IPS-15b (cell line): ENCODE measurements around the gene SLC43A2.
A peak's percentile ranks its signal among the peaks of the same experiment; 100 is the strongest.

Source experiments
- H3K27me3 ChIP-seq: one replicate; pipeline ENCODE4 v1.6.1; 2013; ENCODE audit warnings: low read length; ENCODE audit not compliant: control insufficient read depth, insufficient read depth
- H3K36me3 ChIP-seq: one replicate; pipeline ENCODE4 v1.6.1; 2013; ENCODE audit warnings: low read length; ENCODE audit not compliant: control insufficient read depth, insufficient read depth
- H3K4me1 ChIP-seq: one replicate; pipeline ENCODE4 v1.6.1; 2013; ENCODE audit warnings: mild to moderate bottlenecking, low read length; ENCODE audit not compliant: control insufficient read depth, insufficient read depth
- H3K4me3 ChIP-seq: one replicate; pipeline ENCODE4 v1.5.1; 2013; ENCODE audit warnings: low read depth, low read length
- H3K9ac ChIP-seq: one replicate; pipeline ENCODE4 v1.6.1; 2013; ENCODE audit warnings: low read depth, mild to moderate bottlenecking, low read length
- H3K9me3 ChIP-seq: one replicate; pipeline ENCODE4 v1.6.1; 2013; ENCODE audit warnings: mild to moderate bottlenecking, low read length; ENCODE audit not compliant: control insufficient read depth, insufficient read depth

Gene SLC43A2

GRCh38 chr17:1562176-1562643, 66.4 kb downstream of the SLC43A2 start:
- H3K9ac ChIP-seq: peak overlapping the region; percentile 60
- no peaks in the 10 kb centered on the region for H3K9me3 ChIP-seq
- peak overlapping the region; percentile 79 for H3K4me3 ChIP-seq
- peaks cover 4% of the 10 kb centered on the region for H3K27me3 ChIP-seq
- peaks cover under 1% of the 10 kb centered on the region for H3K36me3 ChIP-seq
- peaks cover 3% of the 10 kb centered on the region for H3K4me1 ChIP-seq

DNA sequence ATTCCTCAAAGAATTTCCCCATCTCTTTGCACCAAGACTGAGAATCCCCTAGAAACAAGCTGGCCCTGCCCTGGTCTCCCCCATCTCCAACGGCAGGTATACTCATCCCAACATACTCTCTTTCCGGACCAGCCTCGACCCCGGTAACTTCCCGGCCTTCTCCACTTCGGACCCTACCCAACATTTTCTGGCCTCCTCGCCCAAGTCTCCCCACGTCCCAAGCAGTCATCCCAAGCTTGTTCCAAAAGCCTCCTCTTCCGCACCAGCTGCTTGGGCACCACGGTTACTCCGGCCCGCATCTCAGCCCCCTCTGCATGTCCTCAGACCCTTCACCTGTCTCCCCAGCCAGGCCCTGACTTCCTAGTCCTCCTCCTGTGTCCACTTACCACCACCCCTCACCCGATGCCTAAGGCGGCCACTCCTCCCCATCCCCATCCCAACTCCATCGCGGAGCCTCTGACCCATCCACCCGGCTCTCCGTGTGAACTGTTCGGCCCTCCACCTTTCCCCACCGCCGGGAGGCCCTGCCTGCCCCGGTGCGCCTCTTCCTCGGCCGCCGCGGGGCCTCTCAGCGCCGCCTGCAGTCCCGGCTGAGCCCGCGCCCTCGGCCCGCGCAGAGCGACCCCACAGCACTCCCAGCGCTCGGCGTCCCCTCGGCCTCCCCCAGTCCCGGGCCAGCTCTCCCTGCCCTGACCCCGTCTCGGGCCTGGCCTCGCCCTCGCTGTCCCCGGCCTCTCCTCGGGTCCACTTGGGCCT, 67.0 kb downstream of the SLC43A2 start:
- peaks cover 3% of the 10 kb centered on the region for H3K4me1 ChIP-seq
- peak overlapping the region; percentile 79 for H3K4me3 ChIP-seq

GRCh38 chr17:1560858-1561355, 67.7 kb downstream of the SLC43A2 start:
- H3K4me1 ChIP-seq: peaks cover 3% of the 10 kb centered on the region

More for the DNA sequence above, 67.0 kb downstream of the SLC43A2 start:
- H3K27me3 ChIP-seq: peaks cover 4% of the 10 kb centered on the region
- peaks cover 2% of the 10 kb centered on the region for H3K36me3 ChIP-seq
- H3K9ac ChIP-seq: peak overlapping the region; percentile 60
- no peaks in the 10 kb centered on the region for H3K9me3 ChIP-seq

GRCh38 chr17:1560101-1560857, 68.4 kb downstream of the SLC43A2 start:
- H3K4me1 ChIP-seq: peaks cover 3% of the 10 kb centered on the region
- peaks cover 2% of the 10 kb centered on the region for H3K36me3 ChIP-seq
- H3K9ac ChIP-seq: no peak overlapping the region
- no peaks in the 10 kb centered on the region for H3K9me3 ChIP-seq
- H3K4me3 ChIP-seq: no peak overlapping the region
- H3K27me3 ChIP-seq: peaks cover 4% of the 10 kb centered on the region

More at GRCh38 chr17:1560858-1561355, 67.7 kb downstream of the SLC43A2 start:
- peak overlapping the region; percentile 79 for H3K4me3 ChIP-seq
- no peaks in the 10 kb centered on the region for H3K9me3 ChIP-seq
- peaks cover 4% of the 10 kb centered on the region for H3K27me3 ChIP-seq
- peak overlapping the region; percentile 54 for H3K9ac ChIP-seq
- peaks cover 2% of the 10 kb centered on the region for H3K36me3 ChIP-seq

DNA sequence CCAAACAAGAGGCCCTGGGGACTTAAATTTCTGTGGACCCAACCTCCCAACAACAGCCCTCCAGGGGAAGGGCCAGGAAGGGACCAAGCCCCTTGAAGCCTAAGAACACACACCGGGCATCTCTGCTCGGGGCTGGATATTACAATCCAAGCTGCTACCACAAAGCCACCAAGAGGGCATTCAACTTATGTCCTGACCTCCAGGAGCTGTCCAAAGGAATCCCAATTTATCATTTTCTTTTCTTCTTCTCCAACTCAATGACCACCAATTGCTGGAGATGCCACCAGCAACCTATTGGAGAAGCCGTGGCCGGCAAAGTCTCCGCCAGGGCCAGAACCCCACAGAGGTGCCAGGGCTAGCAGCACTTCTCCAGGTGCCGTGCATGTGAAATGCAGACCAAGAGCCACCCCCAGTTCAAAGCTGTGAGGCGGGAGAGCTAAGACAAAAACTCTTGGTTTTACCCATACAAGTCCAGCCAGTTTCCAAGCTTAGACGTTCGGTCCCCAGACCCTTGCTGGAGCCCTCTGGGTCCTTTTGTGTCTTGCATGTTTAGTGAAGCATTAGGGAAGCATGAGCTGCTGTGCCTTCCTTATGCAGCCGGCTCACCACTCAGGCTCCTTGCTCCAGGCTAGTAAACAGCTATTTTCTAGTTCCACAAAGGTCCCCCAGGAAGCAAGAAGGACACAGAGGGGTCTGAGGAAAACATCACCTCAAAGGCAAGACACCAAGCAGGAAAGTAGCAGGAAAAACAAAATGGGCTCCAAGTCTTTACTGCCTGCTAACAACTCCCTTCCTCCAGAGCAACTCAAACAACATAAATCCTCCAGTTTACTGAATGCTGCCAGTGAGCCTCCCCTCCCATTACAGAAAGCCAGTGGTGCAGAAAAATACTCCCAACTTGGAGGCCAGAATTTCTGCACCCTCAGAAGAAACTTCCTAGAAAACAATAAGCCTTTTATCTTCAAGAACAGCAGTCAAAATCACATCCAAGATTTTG, 69.3 kb downstream of the SLC43A2 start:
- Histone ChIP-seq H3K4me1 (peaks cover 3% of the 10 kb centered on the region), H3K9ac (no peak overlapping the region), H3K36me3 (peaks cover 2% of the 10 kb centered on the region)

DNA sequence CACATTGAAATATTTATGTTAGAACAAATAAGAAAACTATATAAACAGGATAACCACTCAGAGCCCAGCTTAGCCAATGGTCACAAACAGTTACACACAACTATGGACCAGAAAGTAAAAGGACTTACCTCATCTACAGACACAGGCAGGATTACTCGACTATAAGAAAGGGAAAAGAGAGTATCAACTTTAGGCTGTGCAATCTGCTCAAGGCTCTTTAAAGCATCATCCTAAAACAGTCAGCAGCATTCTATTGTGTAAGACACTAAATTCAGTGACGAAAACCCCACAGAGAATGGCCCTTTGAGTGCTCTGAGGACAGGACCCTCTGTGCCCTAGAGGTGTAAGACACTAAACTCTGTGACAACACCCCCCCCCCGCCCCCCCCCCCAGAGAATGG, 70.2 kb downstream of the SLC43A2 start:
- Histone ChIP-seq H3K4me1 (peaks cover 3% of the 10 kb centered on the region), H3K9ac (no peak overlapping the region), H3K36me3 (peaks cover 2% of the 10 kb centered on the region)

More for the DNA sequence above, 69.3 kb downstream of the SLC43A2 start:
- Histone ChIP-seq H3K9me3 (no peaks in the 10 kb centered on the region), H3K27me3 (peaks cover 4% of the 10 kb centered on the region), H3K4me3 (no peak overlapping the region)

GRCh38 chr17:1557355-1558095, 71.1 kb downstream of the SLC43A2 start:
- Histone ChIP-seq H3K9me3 (no peaks in the 10 kb centered on the region), H3K27me3 (no peaks in the 10 kb centered on the region), H3K4me3 (no peak overlapping the region), H3K9ac (no peak overlapping the region), H3K4me1 (peaks cover 3% of the 10 kb centered on the region), H3K36me3 (peaks cover 2% of the 10 kb centered on the region)

More for the DNA sequence above, 70.2 kb downstream of the SLC43A2 start:
- no peaks in the 10 kb centered on the region for H3K9me3 ChIP-seq
- H3K27me3 ChIP-seq: no peaks in the 10 kb centered on the region
- no peak overlapping the region for H3K4me3 ChIP-seq

DNA sequence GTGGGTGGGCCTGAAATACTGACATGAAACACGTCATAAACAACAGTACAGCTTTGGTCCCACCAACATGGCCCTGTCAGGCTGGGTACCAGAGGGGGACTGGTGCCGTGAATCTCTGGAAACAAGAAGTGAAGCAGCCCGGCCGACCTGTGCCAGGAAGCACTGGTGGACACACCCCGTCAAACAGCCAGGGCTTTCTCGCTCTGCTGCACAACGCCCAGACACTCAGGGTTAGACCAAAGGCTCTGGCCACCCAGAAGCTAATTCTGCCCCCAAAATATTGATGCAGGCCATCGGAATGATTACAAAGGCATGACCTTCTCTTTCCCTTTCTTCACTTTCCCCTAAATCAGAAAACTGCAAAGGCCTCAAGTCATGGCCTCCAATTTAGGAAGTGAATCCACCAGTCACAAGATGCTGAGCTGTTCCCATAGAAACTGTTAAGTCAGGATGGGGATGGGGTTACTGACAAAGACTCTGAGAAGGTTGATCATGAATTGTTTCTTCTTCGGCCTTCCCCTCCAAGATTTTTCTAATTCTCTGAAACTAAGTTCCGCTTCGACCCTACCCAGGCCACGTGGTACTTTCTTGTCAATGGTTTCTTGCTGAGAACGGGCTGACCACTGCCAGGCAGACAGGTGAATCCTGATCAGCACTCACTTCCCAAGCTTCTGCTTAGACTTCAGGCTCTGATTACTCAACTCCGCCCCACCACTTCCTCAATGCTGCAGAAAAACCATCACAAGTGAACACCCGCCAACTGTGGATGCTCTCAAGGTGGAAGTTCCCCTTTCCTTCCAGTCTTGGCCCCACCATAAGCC, 72.8 kb downstream of the SLC43A2 start:
- Histone ChIP-seq H3K9me3 (no peaks in the 10 kb centered on the region), H3K27me3 (no peaks in the 10 kb centered on the region), H3K36me3 (peaks cover 9% of the 10 kb centered on the region), H3K9ac (no peak overlapping the region), H3K4me3 (no peak overlapping the region), H3K4me1 (no peaks in the 10 kb centered on the region)

DNA sequence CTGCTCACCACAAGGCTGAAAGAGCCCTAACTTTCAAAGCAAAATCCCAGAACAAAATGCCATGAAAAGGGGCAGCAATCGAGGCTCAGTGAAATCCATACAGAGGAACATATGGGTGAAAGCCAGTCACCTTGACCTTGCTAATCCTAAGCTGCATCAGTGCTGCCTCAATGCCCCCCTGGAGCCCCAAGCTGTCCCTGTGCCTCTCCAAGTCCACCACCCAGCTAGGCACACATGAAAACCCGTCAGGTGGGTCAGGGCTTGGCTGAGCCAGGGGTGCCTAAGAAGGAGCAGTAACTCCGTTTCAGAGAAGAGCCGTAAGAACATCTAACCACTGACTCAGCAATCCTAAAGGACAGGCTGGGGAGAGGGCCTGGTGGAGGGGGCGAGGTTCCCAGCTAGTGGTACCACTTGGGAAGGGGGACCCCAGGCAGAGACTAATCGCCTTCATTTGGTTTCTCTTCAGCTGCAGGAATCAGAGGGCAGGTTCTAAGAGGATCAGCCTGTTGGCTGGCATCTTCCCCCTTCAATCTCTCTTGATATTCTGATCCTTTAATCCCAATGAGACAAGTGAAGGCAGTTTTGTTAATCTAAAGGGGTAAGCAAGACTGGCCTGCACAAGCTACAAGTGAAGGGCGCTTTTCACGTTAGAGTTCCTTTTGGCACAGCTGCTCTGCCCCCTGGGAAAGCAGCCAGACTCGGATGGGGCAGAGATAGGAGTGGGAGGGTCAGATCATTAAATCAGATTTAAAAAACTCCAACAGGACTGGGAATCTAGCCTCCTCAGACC, 73.7 kb downstream of the SLC43A2 start:
- Histone ChIP-seq H3K4me3 (no peak overlapping the region), H3K36me3 (peaks cover 16% of the 10 kb centered on the region), H3K9ac (peak overlapping the region; percentile 47), H3K4me1 (no peaks in the 10 kb centered on the region), H3K27me3 (no peaks in the 10 kb centered on the region), H3K9me3 (no peaks in the 10 kb centered on the region)
